Activated CD4-positive, alpha-beta T cell treated with anti-CD3 and anti-CD28 coated beads, Interleukin-2, amount 50 U/mL, for 4 hours (primary cell): ENCODE data around the gene PLEKHG1.

ENCODE experiments used
- DNase-seq, 2 experiments: peaks; one replicate each; pipeline ENCODE4 v3.0.0-alpha.2; 2020

Gene PLEKHG1

DNA sequence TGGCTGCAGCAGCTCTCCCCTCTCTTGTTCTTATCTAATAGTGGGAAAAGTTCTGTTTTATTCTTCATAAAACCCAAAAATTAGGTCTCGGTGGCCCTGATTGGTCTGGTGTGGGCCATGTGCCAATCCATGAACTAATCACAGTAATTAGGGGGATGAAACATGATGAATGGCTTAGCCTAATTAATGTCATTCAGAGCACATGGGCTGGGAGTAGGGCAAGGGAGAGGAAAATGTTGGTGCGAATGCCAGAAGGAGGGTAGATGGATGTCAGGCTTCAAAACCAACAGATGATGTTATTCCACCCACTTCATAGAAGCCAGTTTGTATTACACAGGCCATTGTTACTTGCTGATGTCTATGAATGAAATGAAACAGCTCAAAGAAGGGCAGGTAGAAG lies 46.5 kb downstream of the PLEKHG1 start:
- no peak for DNase-seq

DNA sequence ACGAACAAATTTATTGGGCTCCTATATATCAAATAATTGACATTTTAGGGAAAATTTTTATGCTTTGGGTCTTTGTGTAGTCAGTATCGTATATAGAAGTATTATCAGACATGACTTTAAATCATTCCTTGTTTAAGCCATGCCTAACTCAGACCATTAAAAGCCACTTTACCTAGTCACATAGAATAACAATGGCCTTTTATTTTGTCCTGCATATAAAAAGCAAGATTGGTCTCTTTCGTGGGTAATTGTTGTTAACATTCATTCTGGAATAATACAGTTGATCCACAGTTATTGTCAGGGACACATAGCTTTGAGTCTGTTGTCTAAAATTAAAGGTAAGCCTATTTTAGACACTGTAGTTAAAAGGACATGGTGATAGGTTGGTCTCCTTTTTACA lies 47.4 kb downstream of the PLEKHG1 start:
- no peak for DNase-seq
